Measurements from ENCODE around the gene PROM1. TPM values are rescaled to one million over a fixed set of nuclear protein-coding genes. Genes with fewer than 3 reads are reported as not detected.

The PROM1 gene
- total and polyA plus RNA-seq, 2 of the 8 experiments (the other 6 are each of a cell fraction or from before 2014, with no cell fraction given), result 36.0 to 59.7 TPM

GRCh38 chr4:16016536-16016935 is 67.3 kb downstream of the PROM1 start (continued):
- no peak for TF ChIP-seq YY1 (IDR thresholded peaks at IDR 0.05; ENCODE audit: low read depth, low read length)

Measured in H1 (cell line).